PC-9 (cell line): ENCODE measurements around the gene OIT3. TPM values are rescaled to one million over a fixed set of nuclear protein-coding genes. Genes with fewer than 3 reads are reported as not detected.
"Not testable (repeated sequence)": the region's sequence is repeated elsewhere in the genome, so short reads cannot be mapped to it uniquely, and the experiment has no call there.

Source experiments
- BruUV-seq: library from RNA; stranded (reverse); fragments of 400-500 nt; replicated peaks from 2 replicates; lab custom pipeline; 2021; lab: Mats Ljungman, UMichigan
- CTCF ChIA-PET: fragments of 300-600 bp; sonication (Branson Sonifier 250); formaldehyde crosslinking; loops from one replicate; lab custom pipeline; 2022; ENCODE audit warnings: antibody characterized with exemption; lab: Charles Lee
- POLR2A ChIA-PET: fragments of 300-600 bp; sonication (Branson Sonifier 250); formaldehyde crosslinking; loops from one replicate; lab custom pipeline; 2022; ENCODE audit warnings: antibody characterized with exemption; ENCODE audit not compliant: unreplicated experiment; lab: Charles Lee
- DNase-seq, 2 experiments: peaks; one replicate each; pipeline versions ENCODE4 v3.0.0 to v3.0.0-alpha.2; 2015 to 2022; ENCODE audit warnings: mixed read lengths in 1 of 2
- H2AFZ ChIP-seq: fragments of 200-600 bp; sonication (generic); 2 replicates; pipeline ENCODE4 v1.8.1; 2017; ENCODE audit warnings: antibody characterized with exemption
- H3F3A ChIP-seq: fragments of 200-600 bp; sonication (generic); 2 replicates; pipeline ENCODE4 v1.8.1; 2017; ENCODE audit warnings: antibody characterized with exemption, mild to moderate bottlenecking, low read depth; ENCODE audit not compliant: insufficient read depth
- H3K27ac ChIP-seq: fragments of 200-600 bp; sonication (generic); 2 replicates; pipeline ENCODE4 v1.6.1; 2016; ENCODE audit warnings: mixed run types
- H3K27me3 ChIP-seq: fragments of 200-600 bp; sonication (generic); 2 replicates; pipeline ENCODE4 v1.6.1; 2016; ENCODE audit warnings: low read depth, mixed run types; ENCODE audit not compliant: insufficient read depth
- H3K36me3 ChIP-seq: fragments of 200-600 bp; sonication (generic); 2 replicates; pipeline ENCODE4 v1.6.1; 2016; ENCODE audit warnings: low read depth, mixed run types
- H3K4me1 ChIP-seq: fragments of 200-600 bp; sonication (generic); replicated peaks from 2 replicates; pipeline ENCODE4 v1.6.1; 2016; ENCODE audit warnings: mixed run types; ENCODE audit not compliant: insufficient read depth
- H3K4me2 ChIP-seq: fragments of 200-600 bp; sonication (generic); 2 replicates; pipeline ENCODE4 v1.6.1; 2017; ENCODE audit warnings: mixed run types
- H3K4me3 ChIP-seq: fragments of 200-600 bp; sonication (generic); 2 replicates; pipeline ENCODE4 v1.6.1; 2016; ENCODE audit warnings: mixed run types
- H3K79me2 ChIP-seq: fragments of 200-600 bp; sonication (generic); 2 replicates; pipeline ENCODE4 v1.6.1; 2017; ENCODE audit warnings: low read depth, mixed run types
- H3K9me2 ChIP-seq: fragments of 200-600 bp; sonication (generic); 2 replicates; pipeline ENCODE4 v1.8.1; 2017; ENCODE audit warnings: mild to moderate bottlenecking; ENCODE audit not compliant: insufficient read depth
- H3K9me3 ChIP-seq: fragments of 200-600 bp; sonication (generic); 2 replicates; pipeline ENCODE4 v1.8.1; 2016; ENCODE audit warnings: low read depth; ENCODE audit not compliant: insufficient read depth
- H4K20me1 ChIP-seq: fragments of 200-600 bp; sonication (generic); 2 replicates; pipeline ENCODE4 v1.8.1; 2017; ENCODE audit not compliant: insufficient read depth
- CTCF ChIP-seq: fragments of 200-600 bp; sonication (generic); conservative IDR thresholded peaks from 2 replicates; pipeline ENCODE4 v1.6.1; 2017; ENCODE audit warnings: mixed run types, antibody characterized with exemption, mild to moderate bottlenecking, moderate library complexity
- EZH2 ChIP-seq: fragments of 200-600 bp; sonication (generic); IDR thresholded peaks from 2 replicates; pipeline ENCODE4 v1.8.0; 2017; ENCODE audit warnings: antibody characterized with exemption, low read depth
- intact Hi-C: fragments of 100-400 bp; cut with micrococcal nuclease; formaldehyde crosslinking; loops from one replicate; pipeline ENCODE4 v1.10.0; 2022; ENCODE audit not compliant: unreplicated experiment
- total RNA-seq: library from RNA; stranded (reverse); gene quantifications from 2 replicates; pipeline ENCODE4 v1.2.3, GENCODE V29; 2021

The OIT3 gene
- total RNA-seq, 1 experiment from 2014 or later = 0.28 TPM

GRCh38 chr10:72898616-72899015 lies 5.1 kb downstream of the OIT3 start:
- Histone ChIP-seq H3F3A (no peaks in the 10 kb centered on the region), H3K9me2 (no peaks in the 10 kb centered on the region), H3K27me3 (no peaks in the 10 kb centered on the region), H3K4me2 (no peak overlapping the region), H2AFZ (no peak overlapping the region), H3K4me3 (no peak overlapping the region), H3K4me1 (no peaks in the 10 kb centered on the region), H3K9me3 (no peaks in the 10 kb centered on the region), H3K27ac (no peak overlapping the region), H4K20me1 (no peaks in the 10 kb centered on the region), H3K36me3 (no peaks in the 10 kb centered on the region), H3K79me2 (no peaks in the 10 kb centered on the region)
- TF ChIP-seq EZH2 = no peak
- no peak for TF ChIP-seq CTCF
- CTCF ChIA-PET = no interaction called here
- intact Hi-C loops = no loop called here
- POLR2A ChIA-PET = no interaction called here
- no peak for DNase-seq
- BruUV-seq = no TSS peak

- no peak for DNase-seq
- no peak overlapping the region for H3K4me2 ChIP-seq
- CTCF ChIA-PET = no interaction called here
- H3K79me2 ChIP-seq = no peaks in the 10 kb centered on the region
- no peaks in the 10 kb centered on the region for H3K27me3 ChIP-seq
- H3K4me1 ChIP-seq = no peaks in the 10 kb centered on the region
- no peaks in the 10 kb centered on the region for H3K9me2 ChIP-seq
- no TSS peak for BruUV-seq
- POLR2A ChIA-PET = interaction anchor here (0.7 kb wide), 1 partner anchor 1364 kb away, joined by 4 read pairs; no protein-coding TSS in a partner anchor
- H3F3A ChIP-seq = no peaks in the 10 kb centered on the region
- no peak overlapping the region for H3K4me3 ChIP-seq
- no peaks in the 10 kb centered on the region for H3K36me3 ChIP-seq
- no peaks in the 10 kb centered on the region for H3K9me3 ChIP-seq
- TF ChIP-seq CTCF = no peak
- no peak for TF ChIP-seq EZH2
- no peaks in the 10 kb centered on the region for H4K20me1 ChIP-seq
- intact Hi-C loops = no loop called here
- no peak overlapping the region for H3K27ac ChIP-seq
- no peak overlapping the region for H2AFZ ChIP-seq
Measured at GRCh38 chr10:72899545-72899944, 6.0 kb downstream of the OIT3 start.

- H3K9me2 ChIP-seq, H3F3A ChIP-seq, H3K27me3 ChIP-seq, DNase-seq, H3K4me1 ChIP-seq, POLR2A ChIA-PET, H4K20me1 ChIP-seq, H3K36me3 ChIP-seq, H3K9me3 ChIP-seq, intact Hi-C loops, H3K79me2 ChIP-seq, CTCF ChIA-PET, BruUV-seq, H3K4me2 ChIP-seq, H2AFZ ChIP-seq, H3K4me3 ChIP-seq, H3K27ac ChIP-seq: not testable (repeated sequence)
Measured at GRCh38 chr10:72903941-72904446, 10.5 kb downstream of the OIT3 start.

GRCh38 chr10:72904806-72905205 lies 11.3 kb downstream of the OIT3 start:
- CTCF ChIA-PET = no interaction called here
- intact Hi-C loops = no loop called here
- no peaks in the 10 kb centered on the region for H3K79me2 ChIP-seq

More at GRCh38 chr10:72904806-72905205, 11.3 kb downstream of the OIT3 start:
- Histone ChIP-seq H3K4me3 (no peak overlapping the region), H3K9me3 (no peaks in the 10 kb centered on the region), H4K20me1 (no peaks in the 10 kb centered on the region), H3K4me2 (no peak overlapping the region), H3F3A (no peaks in the 10 kb centered on the region), H3K4me1 (no peaks in the 10 kb centered on the region), H2AFZ (no peak overlapping the region), H3K36me3 (no peaks in the 10 kb centered on the region), H3K27me3 (no peaks in the 10 kb centered on the region), H3K27ac (no peak overlapping the region), H3K9me2 (no peaks in the 10 kb centered on the region)
- POLR2A ChIA-PET = interaction anchor here (0.5 kb wide), 1 partner anchor 431 kb away, joined by 3 read pairs; no protein-coding TSS in a partner anchor
- DNase-seq = no peak
- BruUV-seq = no TSS peak
- TF ChIP-seq CTCF (no peak), EZH2 (no peak)
